Testis (tissue), 2 donors: ENCODE measurements around the gene TRAF2.

Experiments used
- POLR2A ChIP-seq: fragments of 450-650 bp; IDR thresholded peaks from one replicate; pipeline ENCODE4 v1.6.1; 2017; ENCODE audit warnings: antibody characterized with exemption, mild to moderate bottlenecking, moderate library complexity
- TF ChIP-seq, protein P1 (sequence below), 3 experiments: fragments of 450-650 bp in 2 of 3; fragments of 200-600 bp in 1 of 3; sonication (generic) in 1 of 3; IDR thresholded peaks; one replicate each; pipeline ENCODE4 v1.5.1; 2016 to 2019; ENCODE audit warnings: antibody characterized with exemption in 3 of 3, mild to moderate bottlenecking in 2 of 3, moderate library complexity in 1 of 3

DNA sequence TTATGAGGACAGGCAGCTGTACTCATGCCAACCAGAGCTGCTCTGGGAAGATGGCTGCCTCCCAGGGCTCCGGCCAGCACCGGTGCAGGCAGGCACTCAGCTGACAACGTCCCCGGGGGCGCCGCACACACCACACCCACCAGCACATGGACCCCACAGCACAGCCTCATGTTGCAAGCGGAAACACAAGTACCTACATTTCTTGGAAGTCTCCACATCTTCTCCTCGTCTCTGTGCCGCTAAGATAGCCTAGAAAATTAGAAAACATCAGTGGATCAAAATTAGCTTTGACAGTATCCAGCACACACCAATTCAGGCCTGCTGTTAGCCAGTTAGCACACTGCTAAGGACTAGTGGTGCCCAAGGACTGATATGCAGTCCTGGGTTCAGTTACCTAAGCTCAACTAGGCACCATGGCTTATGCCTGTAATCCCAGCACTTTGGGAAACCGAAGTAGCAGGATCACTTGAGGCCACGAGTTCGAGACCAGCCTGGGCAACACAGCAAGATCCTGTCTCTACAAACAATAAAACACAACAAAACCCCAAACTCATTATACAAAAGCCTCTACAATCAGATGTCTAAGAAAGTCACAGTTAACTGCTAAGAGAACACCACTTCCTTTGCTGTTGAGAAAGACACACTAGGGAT is 22.6 kb upstream of the TRAF2 start:
- TF ChIP-seq, protein P1, sequence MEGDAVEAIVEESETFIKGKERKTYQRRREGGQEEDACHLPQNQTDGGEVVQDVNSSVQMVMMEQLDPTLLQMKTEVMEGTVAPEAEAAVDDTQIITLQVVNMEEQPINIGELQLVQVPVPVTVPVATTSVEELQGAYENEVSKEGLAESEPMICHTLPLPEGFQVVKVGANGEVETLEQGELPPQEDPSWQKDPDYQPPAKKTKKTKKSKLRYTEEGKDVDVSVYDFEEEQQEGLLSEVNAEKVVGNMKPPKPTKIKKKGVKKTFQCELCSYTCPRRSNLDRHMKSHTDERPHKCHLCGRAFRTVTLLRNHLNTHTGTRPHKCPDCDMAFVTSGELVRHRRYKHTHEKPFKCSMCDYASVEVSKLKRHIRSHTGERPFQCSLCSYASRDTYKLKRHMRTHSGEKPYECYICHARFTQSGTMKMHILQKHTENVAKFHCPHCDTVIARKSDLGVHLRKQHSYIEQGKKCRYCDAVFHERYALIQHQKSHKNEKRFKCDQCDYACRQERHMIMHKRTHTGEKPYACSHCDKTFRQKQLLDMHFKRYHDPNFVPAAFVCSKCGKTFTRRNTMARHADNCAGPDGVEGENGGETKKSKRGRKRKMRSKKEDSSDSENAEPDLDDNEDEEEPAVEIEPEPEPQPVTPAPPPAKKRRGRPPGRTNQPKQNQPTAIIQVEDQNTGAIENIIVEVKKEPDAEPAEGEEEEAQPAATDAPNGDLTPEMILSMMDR (IDR thresholded peaks at IDR 0.05), result no peak
- no peak for TF ChIP-seq POLR2A
